Measurements from ENCODE around the gene FRMD4A. TPM values are rescaled to one million over a fixed set of nuclear protein-coding genes. Genes with fewer than 3 reads are reported as not detected.

Gene FRMD4A
- total and polyA plus RNA-seq, 2 of the 4 experiments (the other 2 are of a cell fraction) = 30.3 to 68.8 TPM

GRCh38 chr10:13731799-13732198 is 598.9 kb downstream of the FRMD4A start:
- H3K4me2 ChIP-seq (ENCODE audit: low read depth, low read length) = no peak overlapping the region
- H3K36me3 ChIP-seq (ENCODE audit: control insufficient read depth, insufficient read depth, low read length) = peaks cover 16% of the 10 kb centered on the region
- CTCF ChIA-PET = no interaction called here
- intact Hi-C loops (cut with micrococcal nuclease) (no loop called here), in situ Hi-C loops (cut with MboI; ENCODE audit: low sequenced_read_pairs) (no loop called here), dilution Hi-C loops (cut with HindIII; ENCODE audit: low sequenced_read_pairs, unreplicated experiment) (no loop called here)
- WGBS, 2 experiments (ENCODE audit: extremely low coverage in 2 of 2, insufficient read length in 1 of 2) = 66% methylated on average over 4 of the region's 8 CpGs; no CpG with 5 or more reads in 1 of the 2 experiments
- TF ChIP-seq FOS (IDR thresholded peaks at IDR 0.05; ENCODE audit: low read depth, low read length) (no peak), MXI1 (IDR thresholded peaks at IDR 0.05; ENCODE audit: borderline replicate concordance, low read depth, low read length) (no peak), BHLHE40 (IDR thresholded peaks at IDR 0.05; ENCODE audit: low read depth, low read length) (no peak), NFE2L2 (IDR thresholded peaks at IDR 0.05; ENCODE audit: low read depth, low read length) (no peak), SMC3 (IDR thresholded peaks at IDR 0.05; ENCODE audit: low read depth, low read length) (no peak), RCOR1 (IDR thresholded peaks at IDR 0.05; ENCODE audit: insufficient replicate concordance, low read length) (no peak), RFX5 (IDR thresholded peaks at IDR 0.05; ENCODE audit: low read depth, low read length) (no peak), ELK1 (IDR thresholded peaks at IDR 0.05; ENCODE audit: borderline replicate concordance, low read depth, low read length) (no peak), CHD1 (IDR thresholded peaks at IDR 0.05; ENCODE audit: low read depth, low read length) (no peak), CTCF (conservative IDR thresholded peaks at IDR 0.05; ENCODE audit: low read depth, low read length) (no peak), POLR2A (IDR thresholded peaks at IDR 0.05; ENCODE audit: low read depth, low read length) (no peak), MAFK (IDR thresholded peaks at IDR 0.05; ENCODE audit: low read depth, low read length) (no peak), USF2 (IDR thresholded peaks at IDR 0.05; ENCODE audit: low read depth, low read length) (no peak), CEBPB (IDR thresholded peaks at IDR 0.05; ENCODE audit: low read depth, low read length) (no peak), RAD21 (IDR thresholded peaks at IDR 0.05; ENCODE audit: low read length) (no peak), MAZ (IDR thresholded peaks at IDR 0.05; ENCODE audit: borderline replicate concordance, low read depth, low read length) (no peak)
- H3K9me1 ChIP-seq (ENCODE audit: insufficient read depth, low read length) = peaks cover 3% of the 10 kb centered on the region; the same call in 1 of the 2 replicates
- no peak overlapping the region for H3K14ac ChIP-seq (replicated peaks; ENCODE audit: low read depth, low read length)
- no peaks in the 10 kb centered on the region for H3K9me3 ChIP-seq (ENCODE audit: control insufficient read depth, insufficient read depth, low read length)
- no peaks in the 10 kb centered on the region for H3K27me3 ChIP-seq (ENCODE audit: control insufficient read depth, insufficient read depth, low read length)
- H2AFZ ChIP-seq (replicated peaks; ENCODE audit: low read length, poor library complexity) = no peak overlapping the region
- no peak overlapping the region for H3K23ac ChIP-seq (ENCODE audit: low read depth, low read length)
- H3K27ac ChIP-seq (ENCODE audit: insufficient read depth, low read length) = no peak overlapping the region
- H2BK120ac ChIP-seq (ENCODE audit: low read depth, low read length) = no peak overlapping the region
- no peaks in the 10 kb centered on the region for H3K4me1 ChIP-seq (ENCODE audit: control insufficient read depth, insufficient read depth, low read length)
- H3K18ac ChIP-seq (ENCODE audit: low read depth, low read length) = no peak overlapping the region
- no peak overlapping the region for H2BK5ac ChIP-seq (ENCODE audit: low read depth, low read length, poor library complexity, severe bottlenecking)
- H4K91ac ChIP-seq (ENCODE audit: insufficient read depth, low read depth, low read length) = no peak overlapping the region
- H3K9ac ChIP-seq (ENCODE audit: low read depth, low read length) = no peak overlapping the region
- H2AK9ac ChIP-seq (replicated peaks; ENCODE audit: low read depth, low read length, poor library complexity) = no peak overlapping the region
- no peak overlapping the region for H2AK5ac ChIP-seq (ENCODE audit: low read depth, low read length)
- no peak overlapping the region for H2BK15ac ChIP-seq (ENCODE audit: low read depth, low read length)
- H4K8ac ChIP-seq (ENCODE audit: low read depth in 2 of 2, low read length in 2 of 2) = no peak overlapping the region
- no peaks in the 10 kb centered on the region for H4K20me1 ChIP-seq (ENCODE audit: insufficient read depth, low read length)
- H2BK20ac ChIP-seq (ENCODE audit: low read depth, low read length) = no peak overlapping the region
- no peak overlapping the region for H3K4ac ChIP-seq (ENCODE audit: low read depth, low read length)
- DNase-seq (no peak), ATAC-seq (ENCODE audit: low read depth) (no peak)
- no peak overlapping the region for H3K4me3 ChIP-seq (ENCODE audit: insufficient read depth, low read depth, low read length)
- BruUV-seq (replicated peaks) = no TSS peak
- POLR2A ChIA-PET (ENCODE audit: unreplicated experiment) = no interaction called here
- no peak overlapping the region for H4K5ac ChIP-seq (ENCODE audit: low read depth, low read length)
- no peaks in the 10 kb centered on the region; a peak in 1 of 4 replicates for H3K79me1 ChIP-seq (ENCODE audit: low read depth in 1 of 2, low read length in 2 of 2)
- no peak overlapping the region for H3K56ac ChIP-seq (ENCODE audit: extremely low read depth, insufficient read depth, low read length)

Measured in IMR-90 (cell line).